PC-9 (cell line): ENCODE results near the gene CCDC134.

Experiments used
- EZH2 ChIP-seq: fragments of 200-600 bp; sonication (generic); IDR thresholded peaks from 2 replicates; pipeline ENCODE4 v1.8.0; 2017; ENCODE audit warnings: antibody characterized with exemption, low read depth
- TF ChIP-seq, protein P1 (sequence below): fragments of 200-600 bp; sonication (generic); conservative IDR thresholded peaks from 2 replicates; pipeline ENCODE4 v1.6.1; 2017; ENCODE audit warnings: mixed run types, antibody characterized with exemption, mild to moderate bottlenecking, moderate library complexity

DNA sequence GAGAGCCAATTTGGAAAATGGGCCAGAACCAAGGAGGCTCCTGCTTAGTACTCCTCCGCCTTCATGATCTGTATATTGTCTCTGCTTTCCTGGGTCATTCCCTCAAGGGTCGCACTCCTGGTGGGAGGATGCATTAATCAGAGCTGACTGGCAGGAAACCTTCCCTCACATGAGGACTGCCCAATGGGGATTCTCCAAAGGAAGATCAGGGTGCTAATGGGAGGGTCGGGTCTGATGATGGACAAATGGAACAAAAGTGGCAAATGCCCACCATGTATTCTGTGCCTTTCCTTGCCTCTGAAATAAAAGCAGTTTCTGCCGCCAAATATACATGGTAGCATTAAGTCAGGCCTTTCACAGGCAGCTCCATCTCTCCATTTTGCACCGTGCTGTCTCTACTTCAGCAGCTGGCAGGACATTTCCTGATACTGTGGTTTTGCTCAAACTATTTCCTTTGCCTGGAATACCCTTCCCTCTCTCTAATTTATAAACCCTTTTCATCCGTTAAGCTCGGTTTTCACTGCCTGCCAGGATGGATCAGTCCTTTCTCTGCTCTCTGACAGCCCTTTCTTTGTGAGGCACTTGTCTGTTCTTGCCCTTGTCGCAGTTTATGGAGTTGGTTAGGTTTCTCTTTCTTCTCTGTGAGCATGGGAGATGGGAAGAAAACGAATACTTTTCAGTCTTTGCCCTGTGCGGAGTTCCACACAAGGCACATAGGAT is 45.9 kb downstream of the CCDC134 start:
- TF ChIP-seq, protein P1, sequence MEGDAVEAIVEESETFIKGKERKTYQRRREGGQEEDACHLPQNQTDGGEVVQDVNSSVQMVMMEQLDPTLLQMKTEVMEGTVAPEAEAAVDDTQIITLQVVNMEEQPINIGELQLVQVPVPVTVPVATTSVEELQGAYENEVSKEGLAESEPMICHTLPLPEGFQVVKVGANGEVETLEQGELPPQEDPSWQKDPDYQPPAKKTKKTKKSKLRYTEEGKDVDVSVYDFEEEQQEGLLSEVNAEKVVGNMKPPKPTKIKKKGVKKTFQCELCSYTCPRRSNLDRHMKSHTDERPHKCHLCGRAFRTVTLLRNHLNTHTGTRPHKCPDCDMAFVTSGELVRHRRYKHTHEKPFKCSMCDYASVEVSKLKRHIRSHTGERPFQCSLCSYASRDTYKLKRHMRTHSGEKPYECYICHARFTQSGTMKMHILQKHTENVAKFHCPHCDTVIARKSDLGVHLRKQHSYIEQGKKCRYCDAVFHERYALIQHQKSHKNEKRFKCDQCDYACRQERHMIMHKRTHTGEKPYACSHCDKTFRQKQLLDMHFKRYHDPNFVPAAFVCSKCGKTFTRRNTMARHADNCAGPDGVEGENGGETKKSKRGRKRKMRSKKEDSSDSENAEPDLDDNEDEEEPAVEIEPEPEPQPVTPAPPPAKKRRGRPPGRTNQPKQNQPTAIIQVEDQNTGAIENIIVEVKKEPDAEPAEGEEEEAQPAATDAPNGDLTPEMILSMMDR, result no peak
- no peak for TF ChIP-seq EZH2
